Activated CD4-positive, CD25-positive, alpha-beta regulatory T cell (primary cell): ENCODE data around the gene DCHS2.

Experiments
- DNase-seq, 4 experiments: peaks; one replicate each; lab custom pipeline; 2025; lab: John Stamatoyannopoulos, UW

DCHS2 gene

GRCh38 chr4:154491341-154492271 is at the start of gene DCHS2:
DCHS2 (minus strand) TSS chr4:154491799; CDS start chr4:154491355, 444 bp downstream.
- no peak for DNase-seq

- DNase-seq, result no peak
Observed at GRCh38 chr4:154534296-154534695, 42.7 kb upstream of the DCHS2 start.

GRCh38 chr4:154529728-154530519 is 38.3 kb upstream of the DCHS2 start:
- DNase-seq, result no peak

GRCh38 chr4:154528869-154529268 is 37.3 kb upstream of the DCHS2 start:
- no peak for DNase-seq

- no peak for DNase-seq
Observed at GRCh38 chr4:154527308-154527707, 35.7 kb upstream of the DCHS2 start.

GRCh38 chr4:154526151-154526550 is 34.6 kb upstream of the DCHS2 start:
- DNase-seq, result no peak

- DNase-seq, result no peak
Observed at GRCh38 chr4:154521607-154522006, 30.0 kb upstream of the DCHS2 start.

GRCh38 chr4:154519214-154519613 is 27.6 kb upstream of the DCHS2 start:
- DNase-seq, result no peak

- no peak for DNase-seq
Observed at GRCh38 chr4:154517591-154517990, 26.0 kb upstream of the DCHS2 start.

- no peak for DNase-seq
Observed at GRCh38 chr4:154516318-154517029, 24.9 kb upstream of the DCHS2 start.

GRCh38 chr4:154511981-154512380 is 20.4 kb upstream of the DCHS2 start:
- DNase-seq, result no peak

- no peak for DNase-seq
Observed at GRCh38 chr4:154511548-154511947, 19.9 kb upstream of the DCHS2 start.

GRCh38 chr4:154507156-154507555 is 15.6 kb upstream of the DCHS2 start:
- DNase-seq, result no peak

- DNase-seq, result no peak
Observed at GRCh38 chr4:154506253-154506652, 14.7 kb upstream of the DCHS2 start.

- DNase-seq, result no peak
Observed at GRCh38 chr4:154503598-154503997, 12.0 kb upstream of the DCHS2 start.

- no peak for DNase-seq
Observed at GRCh38 chr4:154502111-154502510, 10.5 kb upstream of the DCHS2 start.

GRCh38 chr4:154497889-154498288 is 6.3 kb upstream of the DCHS2 start:
- DNase-seq, result no peak

- no peak for DNase-seq
Observed at GRCh38 chr4:154495867-154496266, 4.3 kb upstream of the DCHS2 start.

GRCh38 chr4:154492288-154492687 is 689 bp upstream of the DCHS2 start:
- no peak for DNase-seq

- DNase-seq, result no peak
Observed at GRCh38 chr4:154490583-154491340, 837 bp downstream of the DCHS2 start.

GRCh38 chr4:154490234-154490582 is 1.4 kb downstream of the DCHS2 start:
- DNase-seq, result no peak
